Small intestine (tissue), 7 donors: ENCODE data around the gene ADSS2. TPM values are rescaled to one million over a fixed set of nuclear protein-coding genes. Genes with fewer than 3 reads are reported as not detected.

Experiments used
- DNase-seq, 2 donors: peaks; one replicate each; pipeline versions ENCODE4 v3.0.0 to v3.0.0-alpha.2; 2013
- FAIRE-seq: peaks from 2 replicates; lab custom pipeline; 2012; peaks lifted over from hg19 to GRCh38; lab: Jason Lieb, UNC
- H3K27ac ChIP-seq, 3 donors: one replicate each; pipeline ENCODE4 v1.5.1; 2013; ENCODE audit warnings: low read length in 2 of 3, mild to moderate bottlenecking in 2 of 3, control low read depth in 1 of 3, inconsistent platforms in 1 of 3, low read depth in 1 of 3, moderate library complexity in 1 of 3
- H3K27me3 ChIP-seq, 3 donors: one replicate each; pipeline ENCODE4 v1.6.1; 2013; ENCODE audit warnings: low read length in 3 of 3, inconsistent platforms in 1 of 3; ENCODE audit not compliant: control insufficient read depth in 3 of 3, insufficient read depth in 3 of 3
- H3K36me3 ChIP-seq, 3 donors: one replicate each; pipeline ENCODE4 v1.6.1; 2013; ENCODE audit warnings: low read length in 3 of 3, inconsistent platforms in 1 of 3, low read depth in 1 of 3, mild to moderate bottlenecking in 1 of 3, moderate library complexity in 1 of 3; ENCODE audit not compliant: control insufficient read depth in 3 of 3, insufficient read depth in 2 of 3
- H3K4me1 ChIP-seq, 3 donors: one replicate each; pipeline ENCODE4 v1.6.1; 2013; ENCODE audit warnings: low read length in 2 of 3, inconsistent platforms in 1 of 3, low read depth in 1 of 3, mild to moderate bottlenecking in 1 of 3, moderate library complexity in 1 of 3; ENCODE audit not compliant: control insufficient read depth in 3 of 3, insufficient read depth in 2 of 3
- H3K4me3 ChIP-seq, 3 donors: one replicate each; pipeline ENCODE4 v1.5.1; 2013; ENCODE audit warnings: low read length in 3 of 3, control low read depth in 1 of 3, inconsistent platforms in 1 of 3, low read depth in 1 of 3, mild to moderate bottlenecking in 1 of 3, moderate library complexity in 1 of 3
- H3K9me3 ChIP-seq, 2 donors: one replicate each; pipeline ENCODE4 v1.6.1; 2013; ENCODE audit warnings: low read depth in 1 of 2, low read length in 1 of 2; ENCODE audit not compliant: control insufficient read depth in 2 of 2, insufficient read depth in 1 of 2
- WGBS, 3 donors: extraction: QIAGEN DNeasy Blood & Tissue Kit; methylation state at CpG; one replicate each; pipeline ENCODE4 v1.1.7; 2013; 5-methylcytosine and 5-hydroxymethylcytosine counted together
- polyA plus RNA-seq, 4 donors: library from polyadenylated mRNA; stranded (reverse) in 3 of 4; unstranded in 1 of 4; fragments of 200-250 nt in 3 of 4; fragments of 120-200 nt in 1 of 4; gene quantifications; one replicate each; pipeline versions ENCODE4 v1.2.1 to v1.2.3, GENCODE V29; 2013
- donor health status: healthy with polysubstance abuse.
- donor health status: control.
- donor health status: control.
- donor health status: Bipolar disorder and iron deficiency.
- donor health status: healthy.

ADSS2 gene
- polyA plus RNA-seq, 4 donors: 18.1 to 56.2 (median 27.0) TPM

DNA sequence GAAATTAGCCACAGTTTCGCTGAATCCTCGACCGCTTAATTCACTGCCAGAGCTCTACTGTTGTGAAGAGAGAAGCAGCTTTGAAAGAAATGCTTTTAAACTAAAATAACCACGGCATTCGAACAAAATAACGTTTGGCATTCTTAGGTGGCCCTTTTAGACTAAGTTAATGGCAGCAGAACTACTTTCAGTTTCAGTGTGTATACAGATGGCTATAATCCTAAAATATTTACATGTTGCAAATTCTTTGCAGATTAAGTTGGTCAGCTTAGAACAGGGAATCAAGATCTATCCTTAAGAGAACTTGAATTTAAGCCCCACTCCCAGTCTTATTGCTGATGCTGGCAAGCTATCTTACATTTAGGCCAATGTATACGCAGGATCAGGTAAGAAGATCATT, 62.7 kb downstream of the ADSS2 start:
- Histone ChIP-seq H3K36me3 (no peaks in the 10 kb centered on the region), H3K27ac (no peak overlapping the region), H3K27me3 (no peaks in the 10 kb centered on the region), H3K9me3 (peaks cover 0 to 3% of the 10 kb centered on the region in 2 donors), H3K4me1 (peaks cover 0 to 5% (median 0%) of the 10 kb centered on the region in 3 donors), H3K4me3 (no peak overlapping the region)
- 64 to 72% (median 66%) methylated on average over 7 of the region's 7 CpGs for WGBS, 3 donors
- DNase-seq (no peak), FAIRE-seq (no peak)

DNA sequence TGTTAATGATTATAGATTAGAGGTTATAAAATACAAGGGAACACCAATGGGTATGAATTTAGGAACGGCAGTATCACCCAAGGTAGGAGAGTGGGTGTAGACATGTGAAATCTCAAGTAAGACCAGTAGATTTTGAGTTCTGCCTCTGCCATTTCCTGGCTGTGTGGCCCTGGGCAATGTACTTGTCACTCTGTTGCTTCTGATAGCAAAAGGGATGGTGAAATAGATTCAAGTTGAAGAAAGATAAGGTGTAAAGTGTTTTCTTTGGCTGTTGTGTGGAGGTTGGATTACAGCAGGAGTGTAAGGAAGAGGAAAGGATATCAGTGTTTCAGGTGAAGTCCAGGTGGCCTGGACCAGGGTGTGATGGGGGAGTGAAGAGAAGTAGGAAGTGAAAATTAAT, 64.3 kb downstream of the ADSS2 start:
- FAIRE-seq: no peak
- Histone ChIP-seq H3K9me3 (peaks cover 0 to 3% of the 10 kb centered on the region in 2 donors), H3K27ac (no peak overlapping the region), H3K27me3 (no peaks in the 10 kb centered on the region), H3K4me3 (no peak overlapping the region), H3K36me3 (no peaks in the 10 kb centered on the region), H3K4me1 (peaks cover 0 to 5% (median 0%) of the 10 kb centered on the region in 3 donors)
- 24 to 66% (median 28%) methylated on average over 1 of the region's 1 CpG for WGBS, 3 donors
- peak; percentile 38 to 62 for DNase-seq

DNA sequence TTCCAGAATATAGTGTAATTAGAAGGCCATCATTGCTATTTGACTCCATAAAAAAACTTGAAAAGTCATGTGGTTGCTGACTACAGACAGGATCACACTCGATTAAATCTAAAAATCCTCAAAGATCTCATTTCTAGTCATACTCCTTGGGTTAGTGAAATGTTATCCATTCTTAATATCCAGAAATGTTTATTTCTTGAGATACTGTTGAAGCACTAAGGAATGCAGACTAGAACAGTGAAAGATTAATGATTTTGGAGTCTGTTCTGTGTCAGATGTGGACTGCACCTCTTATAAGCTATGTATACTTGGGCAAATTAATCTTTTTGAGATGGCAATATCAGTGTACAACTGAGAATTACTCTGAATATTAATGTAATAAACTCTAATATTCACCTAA, 65.1 kb downstream of the ADSS2 start:
- DNase-seq (no peak), FAIRE-seq (no peak)
- peaks cover 0 to 3% of the 10 kb centered on the region in 2 donors for H3K9me3 ChIP-seq
- 81 to 95% (median 92%) methylated on average over 1 of the region's 1 CpG for WGBS, 3 donors
- H3K27me3 ChIP-seq: no peaks in the 10 kb centered on the region
- H3K4me1 ChIP-seq: peaks cover 0 to 3% (median 0%) of the 10 kb centered on the region in 3 donors
- no peak overlapping the region for H3K4me3 ChIP-seq
- H3K36me3 ChIP-seq: no peaks in the 10 kb centered on the region
- H3K27ac ChIP-seq: no peak overlapping the region

DNA sequence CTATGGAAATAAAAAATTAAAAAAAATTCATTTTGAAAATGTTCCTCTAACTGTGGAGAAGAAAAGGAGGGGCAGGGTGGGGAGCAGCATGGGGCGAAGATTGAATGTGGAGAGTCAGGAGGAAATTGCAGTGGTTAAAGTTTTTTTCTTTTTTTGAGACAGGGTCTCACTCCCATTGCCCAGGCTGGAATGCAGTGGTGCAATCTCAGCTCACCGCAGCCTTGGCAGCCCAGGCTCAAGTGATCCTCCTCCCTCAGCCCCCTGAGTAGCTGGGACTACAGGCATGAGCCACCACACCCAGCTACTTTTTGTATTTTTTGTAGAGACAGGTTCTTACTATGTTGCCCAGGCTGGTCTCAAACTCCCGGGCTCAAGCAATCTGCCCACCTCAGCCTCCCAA, 67.6 kb downstream of the ADSS2 start:
- 90 to 97% (median 95%) methylated on average over 3 of the region's 3 CpGs for WGBS, 3 donors
- no peak overlapping the region for H3K27ac ChIP-seq
- FAIRE-seq (no peak), DNase-seq (no peak)
- no peak overlapping the region for H3K4me3 ChIP-seq
- H3K9me3 ChIP-seq: no peaks in the 10 kb centered on the region
- H3K36me3 ChIP-seq: no peaks in the 10 kb centered on the region
- H3K4me1 ChIP-seq: no peaks in the 10 kb centered on the region
- no peaks in the 10 kb centered on the region for H3K27me3 ChIP-seq

DNA sequence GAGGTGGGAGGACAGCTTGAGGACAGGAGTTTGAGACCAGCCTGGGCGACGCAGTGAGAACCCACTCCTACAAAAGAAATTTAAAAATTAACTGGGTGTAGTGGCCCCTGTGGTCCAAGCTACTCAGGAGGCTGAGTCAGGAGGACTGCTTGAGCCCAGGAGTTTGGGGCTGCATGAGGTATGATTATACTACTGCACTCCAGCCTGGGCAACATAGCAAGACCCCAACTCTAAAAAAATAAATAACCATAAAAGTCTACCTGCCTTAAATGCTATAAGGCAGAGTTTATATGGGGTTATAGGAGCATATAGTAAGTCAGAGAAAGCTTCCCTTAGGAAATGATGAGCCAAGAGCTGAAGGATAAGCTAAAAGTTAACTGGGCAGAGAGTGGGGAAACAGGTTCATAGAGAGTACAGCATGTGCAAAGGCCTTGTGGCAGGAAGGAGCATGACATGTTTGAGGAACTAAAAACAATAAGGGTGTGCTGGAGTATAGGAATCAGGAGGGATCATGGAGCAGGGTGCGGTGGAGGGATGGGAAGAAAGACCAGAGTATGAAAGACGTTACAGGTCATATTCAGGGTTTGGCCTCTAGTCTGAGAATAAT, 68.3 kb downstream of the ADSS2 start:
- H3K4me1 ChIP-seq: no peaks in the 10 kb centered on the region
- 84 to 88% (median 84%) methylated on average over 4 of the region's 4 CpGs for WGBS, 3 donors

DNA sequence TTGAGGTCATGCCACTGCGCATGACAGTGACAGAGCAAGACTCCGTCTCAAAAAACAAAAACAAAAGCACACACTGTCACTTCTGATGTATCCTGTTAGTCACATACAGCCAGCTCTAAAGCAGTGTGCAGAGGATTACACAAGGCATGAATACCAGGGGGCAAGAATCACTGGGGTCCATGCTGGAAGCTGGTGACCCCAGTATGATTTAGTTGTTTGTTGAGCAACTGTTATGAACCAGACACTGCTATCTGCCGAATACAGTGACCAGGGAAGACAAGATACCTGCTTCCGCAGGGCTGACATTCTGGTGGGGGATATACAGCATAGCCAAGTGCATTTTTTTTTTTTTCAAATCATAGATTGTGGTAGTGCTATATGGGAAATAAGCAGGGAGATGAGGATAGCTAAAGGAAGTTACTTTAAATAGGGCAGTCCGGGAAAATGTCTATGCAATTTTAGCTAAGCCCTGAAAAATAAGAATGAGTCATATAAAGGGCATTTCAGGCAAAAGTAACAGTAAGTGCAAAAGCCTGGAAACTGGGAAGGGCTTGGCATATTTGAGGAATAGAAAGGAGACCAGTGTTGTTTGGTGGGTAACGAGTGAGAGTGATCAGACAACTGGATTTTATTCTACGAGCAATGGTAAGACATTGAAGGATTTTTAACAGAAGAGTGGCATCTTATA, 69.7 kb downstream of the ADSS2 start:
- 84 to 93% (median 85%) methylated on average over 7 of the region's 7 CpGs for whole genome bisulfite sequencing, 3 donors
- Histone ChIP-seq H3K4me3 (no peak overlapping the region), H3K9me3 (no peaks in the 10 kb centered on the region), H3K36me3 (no peaks in the 10 kb centered on the region), H3K27ac (no peak overlapping the region), H3K27me3 (no peaks in the 10 kb centered on the region), H3K4me1 (no peaks in the 10 kb centered on the region)
- DNase-seq: no peak
- no peak for FAIRE-seq

More for the DNA sequence above, 68.3 kb downstream of the ADSS2 start:
- H3K36me3 ChIP-seq: no peaks in the 10 kb centered on the region
- H3K27me3 ChIP-seq: no peaks in the 10 kb centered on the region
- no peak overlapping the region for H3K27ac ChIP-seq
- H3K4me3 ChIP-seq: no peak overlapping the region
- DNase-seq (no peak), FAIRE-seq (no peak)
- no peaks in the 10 kb centered on the region for H3K9me3 ChIP-seq

DNA sequence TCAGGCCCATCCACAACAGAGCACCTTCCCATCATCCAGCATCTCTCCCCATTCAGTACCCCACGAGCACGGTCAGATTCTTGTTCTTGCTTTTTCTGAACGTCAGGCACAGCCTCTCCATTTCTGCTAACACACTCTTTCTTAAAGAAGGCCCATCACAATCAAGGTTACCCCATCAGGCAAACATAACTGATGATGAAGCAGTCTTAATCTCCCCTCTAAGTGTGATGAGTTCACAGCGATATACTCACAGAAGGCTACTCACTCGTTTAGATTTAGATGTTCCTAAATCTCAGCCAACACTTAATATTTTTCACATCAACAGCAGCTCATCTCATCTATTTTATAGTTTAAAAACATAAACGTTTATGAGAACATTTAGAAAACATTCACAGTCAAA, 75.6 kb downstream of the ADSS2 start:
- Histone ChIP-seq H3K4me1 (no peaks in the 10 kb centered on the region), H3K27ac (no peak overlapping the region), H3K4me3 (no peak overlapping the region), H3K27me3 (no peaks in the 10 kb centered on the region), H3K9me3 (no peaks in the 10 kb centered on the region), H3K36me3 (no peaks in the 10 kb centered on the region)
- DNase-seq: no peak
- 78 to 85% (median 82%) methylated on average over 6 of the region's 6 CpGs for WGBS, 3 donors
- FAIRE-seq: no peak

DNA sequence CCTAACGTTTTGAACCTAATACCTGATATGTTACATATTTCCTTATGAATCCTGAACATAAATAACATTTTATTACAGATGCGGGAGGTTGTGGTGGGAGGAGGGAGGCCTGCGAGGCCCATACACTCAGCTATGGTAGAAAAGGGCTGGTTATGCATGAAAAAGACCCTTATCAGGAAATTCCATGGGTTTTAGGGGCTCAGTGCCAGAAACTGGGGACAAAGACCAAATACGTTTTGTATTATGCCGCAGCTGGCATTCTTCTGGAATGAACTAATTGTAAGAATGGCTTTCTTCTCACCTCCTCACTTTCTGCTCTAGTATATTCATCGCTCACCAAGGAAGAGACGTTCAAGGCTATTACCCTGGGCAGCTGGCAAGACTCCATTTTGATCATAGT, 76.7 kb downstream of the ADSS2 start:
- H3K27me3 ChIP-seq: no peaks in the 10 kb centered on the region
- H3K4me1 ChIP-seq: no peaks in the 10 kb centered on the region
- no peak for DNase-seq
- no peaks in the 10 kb centered on the region for H3K36me3 ChIP-seq
- H3K4me3 ChIP-seq: no peak overlapping the region
- no peak overlapping the region for H3K27ac ChIP-seq
- no peak for FAIRE-seq
- no peaks in the 10 kb centered on the region for H3K9me3 ChIP-seq
- 19 to 51% (median 30%) methylated on average over 7 of the region's 7 CpGs for WGBS, 3 donors
